Caco-2 (cell line): ENCODE results near the gene NEK10. TPM values are rescaled to one million over a fixed set of nuclear protein-coding genes. Genes with fewer than 3 reads are reported as not detected.

Experiments
- BruUV-seq: library from RNA; stranded (reverse); fragments of 400-500 nt; replicated peaks from 2 replicates; lab custom pipeline; 2021; lab: Mats Ljungman, UMichigan
- CTCF ChIA-PET: fragments of 300-600 bp; sonication (Branson Sonifier 250); formaldehyde crosslinking; loops from one replicate; lab custom pipeline; 2022; ENCODE audit warnings: antibody characterized with exemption; lab: Charles Lee
- POLR2A ChIA-PET: fragments of 300-600 bp; sonication (Branson Sonifier 250); formaldehyde crosslinking; loops from one replicate; lab custom pipeline; 2022; ENCODE audit warnings: antibody characterized with exemption; lab: Charles Lee
- DNase-seq, 2 experiments: peaks; one replicate each; pipeline versions ENCODE4 v3.0.0 to v3.0.0-alpha.2; 2020 to 2022
- H3K27me3 ChIP-seq: replicated peaks from 2 replicates; pipeline ENCODE4 v1.6.0; 2011; ENCODE audit warnings: low read length; ENCODE audit not compliant: control insufficient read depth, insufficient read depth
- H3K36me3 ChIP-seq: 2 replicates; pipeline ENCODE4 v1.5.1; 2011; ENCODE audit warnings: low read length; ENCODE audit not compliant: control insufficient read depth, insufficient read depth
- H3K4me1 ChIP-seq: fragments of 250-450 bp; sonication (Bioruptor Pico); 2 replicates; pipeline ENCODE4 v1.5.1; 2020; ENCODE audit warnings: mild to moderate bottlenecking
- H3K4me3 ChIP-seq: 2 replicates; pipeline ENCODE4 v1.5.1; 2011; ENCODE audit warnings: low read depth, mild to moderate bottlenecking, control low read depth, low read length
- H3K9me3 ChIP-seq: fragments of 250-450 bp; sonication (Bioruptor Pico); 2 replicates; pipeline ENCODE4 v1.5.1; 2020; ENCODE audit warnings: mild to moderate bottlenecking, moderate library complexity
- H3K27ac Mint-ChIP-seq: one replicate; pipeline ENCODE4 v1.8.0; 2022; ENCODE audit warnings: mixed read lengths; ENCODE audit not compliant: unreplicated experiment
- H3K27me3 Mint-ChIP-seq: one replicate; pipeline ENCODE4 v1.8.0; 2022; ENCODE audit warnings: mixed read lengths; ENCODE audit not compliant: insufficient read depth, unreplicated experiment
- H3K36me3 Mint-ChIP-seq: one replicate; pipeline ENCODE4 v1.8.0; 2022; ENCODE audit warnings: mild to moderate bottlenecking, mixed read lengths; ENCODE audit not compliant: insufficient read depth, unreplicated experiment
- H3K4me1 Mint-ChIP-seq: one replicate; pipeline ENCODE4 v1.8.0; 2022; ENCODE audit warnings: low read depth, mixed read lengths; ENCODE audit not compliant: unreplicated experiment
- H3K4me3 Mint-ChIP-seq: one replicate; pipeline ENCODE4 v1.8.0; 2022; ENCODE audit warnings: mild to moderate bottlenecking, moderate library complexity, mixed read lengths; ENCODE audit not compliant: unreplicated experiment
- H3K9me3 Mint-ChIP-seq: one replicate; pipeline ENCODE4 v1.8.0; 2022; ENCODE audit warnings: mixed read lengths; ENCODE audit not compliant: unreplicated experiment
- CTCF ChIP-seq, 2 experiments: fragments of 200-600 bp in 1 of 2; IDR thresholded peaks; 1 replicate in 1 of 2; 2 replicates in 1 of 2; pipeline versions ENCODE4 v1.5.1 to v1.8.0; 2011 to 2022; ENCODE audit warnings: antibody characterized with exemption in 1 of 2, control low read depth in 1 of 2, inconsistent platforms in 1 of 2, low read depth in 1 of 2, low read length in 1 of 2, mild to moderate bottlenecking in 1 of 2, moderate library complexity in 1 of 2; ENCODE audit not compliant: insufficient read depth in 1 of 2, severe bottlenecking in 1 of 2, unreplicated experiment in 1 of 2
- intact Hi-C: fragments of 100-400 bp; cut with micrococcal nuclease; formaldehyde crosslinking; loops from one replicate; pipeline ENCODE4 v1.10.0; 2022; ENCODE audit not compliant: unreplicated experiment
- total RNA-seq: library from RNA; stranded (reverse); gene quantifications from 2 replicates; pipeline ENCODE4 v1.2.3, GENCODE V29; 2022

Gene NEK10
- total RNA-seq, 1 experiment from 2014 or later: 0.39 TPM

- no peak overlapping the region for H3K27ac Mint-ChIP-seq
- no peak for TF ChIP-seq CTCF (IDR thresholded peaks at IDR 0.05; ENCODE audit: insufficient read depth in 1 of 2, low read depth in 1 of 2, low read length in 1 of 2, severe bottlenecking in 1 of 2, unreplicated experiment in 1 of 2)
- H3K36me3 Mint-ChIP-seq: no peaks in the 10 kb centered on the region
- no peak for DNase-seq
- Histone ChIP-seq H3K4me3 (no peak overlapping the region), H3K27me3 (no peaks in the 10 kb centered on the region), H3K36me3 (no peaks in the 10 kb centered on the region), H3K4me1 (no peaks in the 10 kb centered on the region), H3K9me3 (no peaks in the 10 kb centered on the region)
- ChIA-PET POLR2A (no interaction called here), CTCF (no interaction called here)
- no peaks in the 10 kb centered on the region for H3K4me1 Mint-ChIP-seq
- H3K27me3 Mint-ChIP-seq: no peaks in the 10 kb centered on the region
- no peak overlapping the region for H3K4me3 Mint-ChIP-seq
- no peaks in the 10 kb centered on the region for H3K9me3 Mint-ChIP-seq
- intact Hi-C loops: no loop called here
- no TSS peak for BruUV-seq
These were observed 145.0 kb downstream of the NEK10 start for GRCh38 chr3:27224197-27224596.

DNA sequence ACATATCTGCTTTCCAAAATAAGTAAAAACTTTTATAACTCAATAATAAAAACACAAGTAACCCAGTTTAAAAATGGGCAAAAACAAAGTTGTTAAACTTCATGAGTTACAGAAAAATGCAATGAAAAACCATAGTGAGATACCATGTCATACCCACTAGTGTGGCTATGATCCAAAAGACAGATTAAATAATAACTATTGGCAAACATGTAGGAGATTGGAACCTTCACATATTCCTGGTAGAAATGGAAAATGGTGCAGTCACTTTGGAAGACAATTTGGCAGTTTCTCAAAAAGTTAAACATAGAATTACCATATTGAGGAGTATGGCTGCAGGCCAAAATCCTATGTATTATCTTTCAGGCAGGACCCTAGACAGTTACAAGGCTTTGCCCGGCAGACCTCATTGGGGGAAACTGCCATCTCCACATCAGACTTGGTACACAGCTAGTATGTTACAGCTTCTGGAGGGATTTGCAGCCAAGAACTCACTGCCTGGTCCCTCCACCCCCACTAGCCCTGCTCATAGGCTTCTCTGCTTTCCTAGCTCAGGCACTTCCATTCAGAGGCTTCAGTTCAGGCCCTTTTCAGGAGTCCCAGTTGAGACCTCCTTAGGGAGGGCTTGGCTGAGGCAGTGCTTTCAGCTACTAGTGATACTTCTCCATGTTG, 147.8 kb downstream of the NEK10 start:
- Mint-ChIP-seq H3K4me1 (no peaks in the 10 kb centered on the region), H3K36me3 (no peaks in the 10 kb centered on the region), H3K9me3 (no peaks in the 10 kb centered on the region), H3K27me3 (no peaks in the 10 kb centered on the region), H3K4me3 (no peak overlapping the region), H3K27ac (no peak overlapping the region)
- no peaks in the 10 kb centered on the region for H3K27me3 ChIP-seq
- TF ChIP-seq CTCF (IDR thresholded peaks at IDR 0.05; ENCODE audit: insufficient read depth in 1 of 2, low read depth in 1 of 2, low read length in 1 of 2, severe bottlenecking in 1 of 2, unreplicated experiment in 1 of 2): no peak
- no peaks in the 10 kb centered on the region for H3K9me3 ChIP-seq
- intact Hi-C loops: no loop called here
- H3K36me3 ChIP-seq: no peaks in the 10 kb centered on the region
- no peak for DNase-seq
- H3K4me3 ChIP-seq: no peak overlapping the region
- CTCF ChIA-PET: no interaction called here
- POLR2A ChIA-PET: no interaction called here
- BruUV-seq: no TSS peak
- no peaks in the 10 kb centered on the region for H3K4me1 ChIP-seq

GRCh38 chr3:27220166-27220565, 149.0 kb downstream of the NEK10 start:
- no TSS peak for BruUV-seq
- H3K27ac Mint-ChIP-seq: no peak overlapping the region

More at GRCh38 chr3:27220166-27220565, 149.0 kb downstream of the NEK10 start:
- ChIA-PET CTCF (no interaction called here), POLR2A (no interaction called here)
- Histone ChIP-seq H3K27me3 (no peaks in the 10 kb centered on the region), H3K4me1 (no peaks in the 10 kb centered on the region), H3K4me3 (no peak overlapping the region), H3K9me3 (no peaks in the 10 kb centered on the region), H3K36me3 (no peaks in the 10 kb centered on the region)
- Mint-ChIP-seq H3K9me3 (no peaks in the 10 kb centered on the region), H3K27me3 (no peaks in the 10 kb centered on the region), H3K4me1 (no peaks in the 10 kb centered on the region), H3K4me3 (no peak overlapping the region), H3K36me3 (no peaks in the 10 kb centered on the region)
- TF ChIP-seq CTCF (IDR thresholded peaks at IDR 0.05; ENCODE audit: insufficient read depth in 1 of 2, low read depth in 1 of 2, low read length in 1 of 2, severe bottlenecking in 1 of 2, unreplicated experiment in 1 of 2): no peak
- no peak for DNase-seq
- intact Hi-C loops: no loop called here
